ENCODE data around the gene NMNAT3.

Gene NMNAT3

GRCh38 chr3:139674571-139675260 lies 3.1 kb downstream of the NMNAT3 start:
- no peak for DNase-seq

DNA sequence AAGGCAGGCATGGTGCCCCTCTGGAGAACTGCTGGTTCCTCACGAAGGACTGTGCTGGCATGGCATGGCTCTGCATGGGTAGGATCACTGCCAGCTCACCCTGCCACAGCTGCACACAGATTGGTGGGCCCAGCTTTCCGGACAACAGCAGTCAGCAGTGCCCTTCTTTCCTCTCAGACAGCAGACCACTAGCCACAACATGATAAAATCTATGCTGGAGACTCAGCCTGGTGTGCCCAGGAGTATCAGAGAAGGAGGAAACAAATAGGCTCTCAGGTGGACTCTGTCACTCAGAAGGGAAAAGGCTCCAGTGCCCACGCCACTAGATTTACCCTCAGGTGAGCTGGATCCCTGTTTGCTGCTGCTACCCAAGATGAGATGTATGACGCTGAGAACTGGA lies 4.9 kb downstream of the NMNAT3 start:
- no peak for DNase-seq

DNA sequence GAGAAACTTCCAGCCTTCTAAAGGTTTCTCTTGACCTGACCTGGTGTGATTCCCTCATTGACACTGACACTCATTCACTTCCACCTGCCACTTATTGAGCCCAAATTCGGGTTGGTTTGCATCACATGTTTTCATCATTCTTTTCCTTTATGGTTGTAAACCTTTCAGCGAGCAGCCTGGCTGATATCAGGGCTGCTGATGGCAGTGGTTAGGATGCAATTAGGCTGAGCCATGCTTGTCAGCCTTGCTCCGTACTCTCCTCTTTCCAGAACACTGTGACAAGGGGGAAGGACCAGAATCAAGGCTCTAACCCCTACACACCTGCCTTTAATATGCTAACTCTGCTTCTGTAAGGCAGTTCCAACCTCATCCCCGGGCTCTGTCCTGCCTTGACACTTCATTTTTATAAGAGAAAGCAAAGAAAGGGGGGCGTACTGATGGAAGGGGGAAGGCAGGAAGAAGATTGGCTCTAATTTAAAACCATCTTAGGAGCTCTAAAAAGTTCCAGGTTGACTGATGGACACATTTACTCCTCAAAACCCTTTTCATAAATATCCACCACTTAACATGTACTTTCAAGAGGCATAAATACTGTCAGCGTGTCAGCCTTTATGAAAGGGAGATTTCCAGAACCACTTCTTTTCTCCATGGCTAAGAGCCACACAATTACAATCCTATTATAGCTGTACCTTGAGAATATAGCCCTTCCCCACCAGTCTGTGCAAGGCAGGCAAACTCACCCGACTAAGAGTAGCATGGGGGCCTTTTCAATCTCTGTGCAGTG lies 5.7 kb downstream of the NMNAT3 start:
- no peak for DNase-seq

DNA sequence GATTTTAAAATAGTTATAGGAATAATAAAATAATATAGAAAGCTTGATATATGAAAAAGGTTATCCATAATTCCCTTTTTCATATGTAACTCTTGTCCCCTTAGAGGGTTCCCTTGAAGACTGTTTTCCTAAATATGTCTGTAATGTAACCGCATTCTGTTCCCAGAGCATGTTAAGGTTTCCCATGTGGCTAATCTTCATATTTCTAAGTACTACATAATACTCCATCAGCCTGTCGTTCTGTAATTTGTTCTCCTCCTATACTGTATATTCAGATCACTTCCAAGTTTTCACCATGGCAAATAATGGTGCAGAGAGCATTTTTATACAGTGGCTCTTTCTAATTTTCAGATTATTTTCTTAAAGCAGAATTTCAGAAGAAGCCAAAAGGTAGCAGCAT lies 6.7 kb downstream of the NMNAT3 start:
- no peak for DNase-seq

DNA sequence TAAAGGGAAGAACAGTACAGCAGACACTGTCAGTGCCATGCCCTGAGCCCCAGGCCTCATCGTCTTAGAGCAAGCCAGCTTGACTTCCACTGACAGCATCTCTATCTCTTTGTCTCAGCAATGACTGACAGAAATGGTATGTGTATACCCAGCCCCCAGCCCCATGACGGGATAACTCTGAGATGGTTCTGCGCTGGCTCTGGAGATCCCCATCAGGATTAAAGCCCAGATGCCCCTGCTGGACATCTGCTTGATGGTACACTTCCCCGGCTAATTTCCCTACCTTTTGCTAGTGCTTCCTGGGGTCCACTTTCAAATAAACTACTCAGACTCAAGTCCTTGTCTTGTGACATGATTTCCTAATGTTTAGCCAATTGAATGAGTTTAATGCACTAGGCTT lies 7.6 kb downstream of the NMNAT3 start:
- DNase-seq, result no peak

DNA sequence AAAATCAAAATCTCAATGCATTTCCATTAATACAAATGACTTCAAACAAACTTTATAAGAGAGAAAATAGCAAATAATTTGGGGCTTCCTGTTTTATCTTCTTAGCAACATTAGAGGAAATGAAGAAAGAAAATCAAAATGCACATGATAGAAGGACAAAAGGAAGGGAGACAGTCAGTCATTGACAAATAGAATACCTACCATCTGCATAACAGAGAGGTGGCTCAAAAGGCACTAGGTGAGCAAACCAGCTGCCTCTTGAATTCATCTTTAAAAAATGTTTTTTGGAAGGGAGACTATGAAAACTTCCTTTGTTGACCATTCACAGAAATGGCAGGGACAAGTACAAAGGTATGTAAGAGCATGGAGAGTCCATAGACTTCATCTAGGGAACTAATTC lies 9.4 kb downstream of the NMNAT3 start:
- DNase-seq, result no peak

DNA sequence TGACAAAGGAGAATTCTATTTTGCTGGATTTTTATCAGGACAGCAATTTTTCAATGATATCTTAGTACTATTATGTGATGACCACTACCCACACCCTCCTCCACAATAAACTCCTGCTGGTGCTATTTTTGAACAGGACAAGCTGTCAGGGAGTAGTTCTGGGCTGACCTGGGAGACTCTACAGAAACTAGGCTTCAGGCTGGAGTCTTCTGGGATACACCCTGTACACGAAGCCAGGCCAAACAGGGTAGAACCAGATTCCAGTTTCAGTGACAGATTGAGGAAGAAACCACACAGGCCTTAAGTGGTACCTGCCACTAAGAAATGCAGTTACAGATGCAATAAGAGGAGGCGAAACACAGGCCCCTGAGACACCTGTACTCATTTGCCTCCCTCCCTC lies 12.8 kb downstream of the NMNAT3 start:
- no peak for DNase-seq

- DNase-seq, result no peak
These were observed 17.5 kb downstream of the NMNAT3 start for GRCh38 chr3:139660269-139660668.

GRCh38 chr3:139659511-139659910 lies 18.3 kb downstream of the NMNAT3 start:
- DNase-seq, result no peak

DNA sequence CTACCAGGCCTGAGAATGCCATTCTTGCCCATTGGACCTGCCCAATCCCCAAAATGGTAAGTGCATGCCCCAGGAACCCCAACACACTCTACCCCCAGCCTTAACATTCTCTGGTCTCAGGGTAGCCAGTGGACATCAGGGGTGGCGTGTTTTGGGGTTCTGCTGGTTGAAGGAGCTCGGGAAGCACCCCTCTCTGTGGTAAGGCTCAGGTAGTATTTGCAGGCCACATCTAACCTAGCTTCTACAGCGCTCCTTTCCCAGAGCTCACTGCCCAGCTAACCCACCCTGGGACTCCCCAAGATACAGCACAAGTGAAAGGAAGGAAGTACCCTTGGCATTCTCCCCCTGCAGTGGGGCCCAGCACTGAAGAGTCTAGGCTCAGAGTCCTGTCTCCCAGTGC lies 19.8 kb downstream of the NMNAT3 start:
- DNase-seq, result no peak

DNA sequence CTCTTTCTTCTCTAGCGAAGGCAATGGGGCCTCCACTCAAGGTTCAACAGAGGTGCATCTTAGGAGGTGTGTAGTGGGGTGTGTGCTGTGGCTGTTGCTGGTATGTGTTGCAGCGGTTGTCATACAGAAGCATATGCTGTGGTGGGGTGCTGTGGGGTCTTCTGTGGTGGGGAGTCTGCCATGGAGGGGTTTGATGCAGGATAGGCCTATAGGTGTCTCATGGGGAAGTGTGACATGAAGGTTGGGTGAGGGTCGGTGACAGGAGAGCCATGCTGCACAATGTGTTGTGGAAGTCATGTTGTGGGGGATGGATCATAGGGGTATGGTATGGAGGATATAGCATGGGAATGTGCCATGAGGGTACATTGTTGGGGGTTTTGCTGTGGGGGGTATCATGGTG lies 20.3 kb downstream of the NMNAT3 start:
- DNase-seq, result no peak

GRCh38 chr3:139655909-139656595 lies 21.7 kb downstream of the NMNAT3 start:
- no peak for DNase-seq

- no peak for DNase-seq
These were observed 23.0 kb downstream of the NMNAT3 start for GRCh38 chr3:139654637-139655365.

DNA sequence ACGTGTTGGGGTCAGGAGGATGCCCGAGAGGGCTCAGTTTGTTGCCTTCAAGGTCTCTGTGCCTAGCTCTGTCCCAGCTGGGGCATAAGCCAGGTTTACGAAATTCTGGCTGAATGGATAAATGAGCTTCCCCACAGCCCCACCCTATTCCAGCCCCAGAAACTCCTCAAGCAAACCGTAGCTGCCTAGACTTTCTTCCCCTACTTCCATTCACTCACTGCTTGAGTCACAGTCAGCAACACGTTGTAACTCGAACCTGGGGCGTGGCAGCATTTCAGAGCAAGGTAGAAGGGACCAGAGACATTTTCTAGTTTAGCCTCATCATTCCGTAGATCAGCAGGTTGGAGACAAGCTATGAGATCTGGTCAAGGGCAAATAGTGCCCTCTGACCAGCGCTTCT lies 24.2 kb downstream of the NMNAT3 start:
- no peak for DNase-seq

DNA sequence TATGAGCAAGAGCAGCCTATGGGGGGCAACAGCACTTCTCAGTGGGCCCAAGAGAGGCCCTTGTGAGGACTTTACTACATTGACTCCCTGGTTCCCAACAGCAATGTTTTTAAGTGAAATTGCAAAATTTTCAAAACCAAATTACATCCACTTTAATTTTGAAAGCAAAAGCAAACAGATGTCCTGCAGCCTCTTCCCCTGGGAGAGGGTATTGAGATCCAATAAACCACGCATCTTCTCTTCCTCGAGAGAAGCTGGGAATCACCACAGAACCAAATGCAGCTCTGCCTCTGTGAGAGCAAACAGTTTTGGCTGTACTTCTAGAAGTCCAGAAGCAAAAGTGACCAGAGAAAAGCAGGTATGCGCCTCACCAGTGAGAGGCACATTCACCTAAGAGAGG lies 25.2 kb downstream of the NMNAT3 start:
- no peak for DNase-seq

DNA sequence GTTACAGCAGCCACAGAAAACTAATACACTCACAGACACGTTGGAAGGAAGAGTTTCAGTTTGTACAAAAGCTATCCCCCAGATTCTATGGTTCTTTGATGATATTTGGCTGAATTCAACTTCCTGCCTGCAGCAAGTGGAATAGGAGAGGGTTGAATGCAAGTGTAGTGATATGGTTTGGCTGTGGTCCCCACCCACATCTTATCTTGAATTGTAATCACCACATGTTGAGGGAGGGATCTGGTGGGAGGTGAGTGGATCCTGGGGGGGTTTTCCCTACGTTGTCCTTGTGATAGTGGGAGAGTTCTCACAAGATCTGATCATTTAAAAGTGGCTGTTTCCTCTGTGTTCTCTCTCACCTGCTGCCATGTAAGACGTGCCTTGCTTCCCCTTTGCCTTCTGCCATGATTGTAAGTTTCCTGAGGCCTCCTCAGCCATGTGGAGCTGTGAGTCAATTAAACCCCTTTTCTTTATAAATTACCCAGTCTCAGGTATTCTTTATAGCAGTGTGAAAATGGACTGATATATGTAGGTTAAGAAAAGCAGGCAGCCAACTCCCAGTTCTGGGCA lies 29.8 kb downstream of the NMNAT3 start:
- DNase-seq, result no peak

DNA sequence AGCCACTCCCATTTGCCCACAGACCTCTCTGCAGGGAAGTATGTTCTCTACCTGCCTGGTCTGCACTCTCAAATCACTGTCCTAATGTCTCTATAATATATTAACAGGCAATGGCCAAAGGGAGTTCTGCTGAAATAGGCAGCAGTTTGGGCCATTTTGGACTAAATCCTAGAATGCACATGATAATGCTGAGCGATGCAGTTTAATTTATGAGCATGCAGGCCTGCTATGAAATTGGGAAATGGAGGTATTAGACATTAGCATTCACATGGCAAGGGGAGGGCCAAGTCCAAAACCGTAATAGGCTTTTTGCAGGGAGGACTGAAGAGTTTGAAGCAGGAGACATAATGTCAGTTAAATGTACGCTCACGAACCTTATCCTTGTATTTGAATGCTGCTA lies 31.3 kb downstream of the NMNAT3 start:
- no peak for DNase-seq

- no peak for DNase-seq
These were observed 34.8 kb downstream of the NMNAT3 start for GRCh38 chr3:139642996-139643395.

DNA sequence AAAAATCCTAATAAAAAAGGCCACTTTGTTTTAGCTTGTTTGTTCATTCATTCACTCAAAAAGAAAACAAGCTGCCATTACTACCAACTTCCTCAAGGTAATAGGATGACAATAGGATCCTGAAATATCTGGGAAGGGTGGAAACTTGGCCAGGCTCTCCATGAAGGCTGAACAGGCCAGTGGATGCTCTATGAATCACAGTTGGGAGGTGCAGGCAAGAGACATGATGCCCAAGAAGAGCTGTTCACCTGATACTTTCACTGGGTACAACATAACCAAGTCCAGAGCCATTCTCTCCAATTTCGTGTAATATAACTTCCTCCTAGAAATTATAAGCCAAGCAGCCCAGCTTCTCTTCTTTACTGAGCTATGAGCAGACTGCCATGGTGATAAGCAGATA lies 37.3 kb downstream of the NMNAT3 start:
- no peak for DNase-seq

DNA sequence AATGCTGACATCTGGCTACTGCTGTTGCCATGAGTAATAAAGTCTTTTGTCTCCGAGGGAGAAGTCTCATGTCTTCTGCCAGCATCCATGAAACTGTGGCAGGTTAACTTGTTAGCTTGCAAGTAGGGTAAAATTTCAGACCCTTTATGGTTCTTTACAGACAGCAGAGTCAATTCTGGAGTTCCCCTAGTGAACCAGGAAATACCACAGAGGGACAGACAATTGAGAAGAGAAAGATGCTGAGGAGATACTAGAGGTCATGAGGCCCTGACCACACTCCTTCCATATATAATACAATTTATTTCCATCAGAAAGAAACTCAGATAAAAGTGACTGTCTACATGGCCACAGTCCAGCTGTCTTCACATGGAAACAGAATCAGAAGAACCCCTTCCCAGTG lies 38.1 kb downstream of the NMNAT3 start:
- DNase-seq, result no peak

DNA sequence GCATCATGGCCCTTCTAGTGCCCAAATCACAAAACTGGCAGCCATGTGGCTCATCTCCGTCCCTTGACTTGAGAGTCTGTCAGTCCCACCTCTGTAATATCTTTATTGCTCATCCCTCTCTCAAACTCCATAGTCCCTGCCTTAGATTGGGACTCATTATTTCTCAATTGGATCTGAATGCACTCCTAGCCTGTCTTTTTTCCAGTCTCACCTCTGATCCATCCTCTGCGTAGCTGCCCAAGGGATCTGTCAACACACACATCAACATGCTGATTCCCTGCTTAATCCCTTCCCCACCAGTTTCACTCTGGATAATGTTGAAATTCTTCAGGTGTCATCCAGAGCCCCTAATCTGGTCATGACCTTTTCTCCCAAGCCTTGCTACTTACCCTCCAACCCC lies 39.3 kb downstream of the NMNAT3 start:
- no peak for DNase-seq

DNA sequence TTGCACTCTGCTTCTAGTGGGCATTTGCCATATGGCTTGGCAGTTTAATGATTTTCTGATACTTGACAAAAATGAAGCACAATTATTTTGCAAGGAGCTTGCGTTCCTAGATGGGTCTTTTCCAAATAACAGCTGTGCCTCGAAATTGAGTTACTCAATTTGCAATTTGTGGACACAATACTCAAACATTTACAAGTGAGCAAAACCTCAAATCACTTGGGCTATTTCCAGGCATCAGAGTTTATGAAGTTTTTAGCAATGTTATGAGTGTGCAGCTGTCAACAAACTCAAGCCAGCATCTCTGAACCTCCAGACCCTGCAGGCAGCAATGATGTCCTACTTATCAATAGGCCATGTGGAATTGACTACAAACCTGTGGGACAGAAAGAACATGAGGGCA lies 41.3 kb downstream of the NMNAT3 start:
- DNase-seq, result no peak

- DNase-seq, result no peak
These were observed 43.6 kb downstream of the NMNAT3 start for GRCh38 chr3:139634111-139634635.
